Spleen (tissue), 7 donors: ENCODE results near the gene PLXNC1.

Experiments
- CTCF ChIP-seq, 11 experiments: fragments of 200-600 bp in 7 of 11; fragments of 450-650 bp in 4 of 11; sonication (generic) in 4 of 11; IDR thresholded peaks in 8 of 11; conservative IDR thresholded peaks in 3 of 11; 1 replicate in 7 of 11; 2 replicates in 4 of 11; pipeline versions ENCODE4 v1.4.0 to v1.8.0; 2016 to 2021; ENCODE audit warnings: antibody characterized with exemption in 11 of 11, inconsistent platforms in 4 of 11, mild to moderate bottlenecking in 1 of 11
- POLR2A ChIP-seq, 3 donors: fragments of 450-650 bp; IDR thresholded peaks; one replicate each; pipeline ENCODE4 v1.5.1; 2017; ENCODE audit warnings: antibody characterized with exemption in 3 of 3, mild to moderate bottlenecking in 1 of 3
- donor health status: DM: no; HTN: no; CAD: no; lungs with moderate emphysema.
- donor health status: DM: no; HTN: no; CAD: no.
- donor health status: DM: no; HTN: no; CAD: no.

DNA sequence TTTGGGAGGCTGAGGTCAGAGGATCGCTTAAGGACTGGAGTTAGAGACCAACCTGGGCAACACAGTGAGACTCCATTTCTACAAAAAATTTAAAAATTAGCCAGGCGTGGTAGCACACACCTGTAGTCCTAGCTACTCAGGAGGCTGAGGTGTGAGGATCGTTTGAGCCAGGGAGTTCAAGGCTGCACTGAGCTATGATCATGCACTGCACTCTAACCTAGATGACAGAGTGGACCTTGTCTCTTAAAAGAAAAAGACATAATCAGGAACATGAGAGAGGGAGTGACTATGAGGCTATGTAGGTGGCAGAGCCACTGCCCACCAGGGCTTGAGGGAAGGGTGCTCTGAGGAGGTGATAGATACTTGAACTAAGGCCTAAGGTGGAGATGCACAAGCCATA, 49.2 kb upstream of the PLXNC1 start:
- no peak for TF ChIP-seq CTCF (IDR thresholded peaks at IDR 0.05 in 8 of 11, conservative IDR thresholded peaks at IDR 0.05 in 3 of 11)
- TF ChIP-seq POLR2A (IDR thresholded peaks at IDR 0.05), result no peak
